Liver (tissue), 9 donors: ENCODE results near the gene IL12RB2. TPM values are rescaled to one million over a fixed set of nuclear protein-coding genes. Genes with fewer than 3 reads are reported as not detected.

ENCODE experiments used
- DNase-seq: peaks from one replicate; pipeline ENCODE4 v3.0.0-alpha.2; 2017; ENCODE audit warnings: low spot score
- H3K27ac ChIP-seq, 2 donors: one replicate each; pipeline ENCODE4 v1.7.0; 2013; ENCODE audit warnings: inconsistent platforms in 2 of 2, low read length in 2 of 2, control low read depth in 1 of 2, low read depth in 1 of 2, mild to moderate bottlenecking in 1 of 2
- H3K27me3 ChIP-seq, 4 donors: one replicate each; pipeline versions ENCODE4 v1.6.1 to v1.7.0; 2013; ENCODE audit warnings: low read length in 3 of 4, inconsistent platforms in 1 of 4, mild to moderate bottlenecking in 1 of 4, moderate library complexity in 1 of 4; ENCODE audit not compliant: control insufficient read depth in 4 of 4, insufficient read depth in 4 of 4
- H3K36me3 ChIP-seq, 4 donors: one replicate each; pipeline versions ENCODE4 v1.6.1 to v1.7.0; 2013; ENCODE audit warnings: low read length in 3 of 4, mild to moderate bottlenecking in 3 of 4, low read depth in 1 of 4, moderate library complexity in 1 of 4; ENCODE audit not compliant: control insufficient read depth in 4 of 4, insufficient read depth in 3 of 4
- H3K4me1 ChIP-seq, 4 donors: one replicate each; pipeline versions ENCODE4 v1.6.1 to v1.7.0; 2013; ENCODE audit warnings: low read length in 3 of 4, mild to moderate bottlenecking in 3 of 4, moderate library complexity in 1 of 4; ENCODE audit not compliant: control insufficient read depth in 4 of 4, insufficient read depth in 4 of 4
- H3K4me3 ChIP-seq, 3 donors: one replicate each; pipeline versions ENCODE4 v1.6.1 to v1.7.0; 2013; ENCODE audit warnings: low read length in 3 of 3, control low read depth in 1 of 3, low read depth in 1 of 3, mild to moderate bottlenecking in 1 of 3
- H3K9ac ChIP-seq, 2 donors: one replicate each; pipeline ENCODE4 v1.7.0; 2013; ENCODE audit warnings: low read length in 2 of 2, mild to moderate bottlenecking in 2 of 2, moderate library complexity in 2 of 2, control low read depth in 1 of 2, low read depth in 1 of 2
- H3K9me3 ChIP-seq, 4 donors: one replicate each; pipeline versions ENCODE4 v1.6.1 to v1.7.0; 2013; ENCODE audit warnings: low read length in 3 of 4; ENCODE audit not compliant: control insufficient read depth in 4 of 4
- EGR1 ChIP-seq, 2 donors: IDR thresholded peaks; 2 replicates each; pipeline ENCODE4 v1.6.1; 2016 to 2018; ENCODE audit warnings: antibody characterized with exemption in 2 of 2, low read depth in 2 of 2
- FOXA1 ChIP-seq: IDR thresholded peaks from 2 replicates; pipeline ENCODE4 v1.6.1; 2016; ENCODE audit warnings: antibody characterized with exemption
- FOXA2 ChIP-seq: IDR thresholded peaks from 2 replicates; pipeline ENCODE4 v1.6.1; 2016; ENCODE audit warnings: antibody characterized with exemption
- GABPA ChIP-seq, 2 donors: IDR thresholded peaks in 1 of 2; conservative IDR thresholded peaks in 1 of 2; 2 replicates each; pipeline ENCODE4 v1.6.1; 2016; ENCODE audit warnings: antibody characterized with exemption in 2 of 2, mild to moderate bottlenecking in 1 of 2, moderate library complexity in 1 of 2
- HNF4A ChIP-seq, 2 donors: conservative IDR thresholded peaks; 2 replicates each; pipeline ENCODE4 v1.6.1; 2016; ENCODE audit warnings: antibody characterized with exemption in 2 of 2, mild to moderate bottlenecking in 2 of 2
- HNF4G ChIP-seq: IDR thresholded peaks from 2 replicates; pipeline ENCODE4 v1.6.1; 2016; ENCODE audit warnings: antibody characterized with exemption
- JUND ChIP-seq, 2 donors: IDR thresholded peaks; 2 replicates each; pipeline ENCODE4 v1.6.1; 2016; ENCODE audit warnings: antibody characterized with exemption in 2 of 2
- NR2F2 ChIP-seq: IDR thresholded peaks from 2 replicates; pipeline ENCODE4 v1.6.1; 2016; ENCODE audit warnings: antibody characterized with exemption
- RAD21 ChIP-seq, 2 donors: IDR thresholded peaks; 2 replicates each; pipeline ENCODE4 v1.6.1; 2016; ENCODE audit warnings: antibody characterized with exemption in 2 of 2, mild to moderate bottlenecking in 2 of 2
- RXRA ChIP-seq, 2 donors: IDR thresholded peaks; 2 replicates each; pipeline ENCODE4 v1.6.1; 2017 to 2018; ENCODE audit warnings: antibody characterized with exemption in 2 of 2, mild to moderate bottlenecking in 1 of 2
- SP1 ChIP-seq: IDR thresholded peaks from 2 replicates; pipeline ENCODE4 v1.6.1; 2018; ENCODE audit warnings: antibody characterized with exemption, mild to moderate bottlenecking
- TAF1 ChIP-seq: conservative IDR thresholded peaks from 2 replicates; pipeline ENCODE4 v1.6.1; 2016; ENCODE audit warnings: antibody characterized with exemption, mild to moderate bottlenecking
- YY1 ChIP-seq: IDR thresholded peaks from 2 replicates; pipeline ENCODE4 v1.6.1; 2016; ENCODE audit warnings: antibody characterized with exemption, mild to moderate bottlenecking
- WGBS: extraction: QIAGEN DNeasy Blood & Tissue Kit; methylation state at CpG from one replicate; pipeline ENCODE4 v1.1.7; 2013; 5-methylcytosine and 5-hydroxymethylcytosine counted together
- polyA plus RNA-seq, 2 donors: library from polyadenylated mRNA; stranded (reverse) in 1 of 2; unstranded in 1 of 2; fragments of 200-250 nt in 1 of 2; fragments of >200 nt in 1 of 2; fragmentation: Nextera tagmentation in 1 of 2; extraction: Ambion mirVana in 1 of 2; gene quantifications; one replicate each; pipeline versions ENCODE4 v1.2.1 to v1.2.3, GENCODE V29; 2013 to 2015
- total RNA-seq, 2 donors: library from RNA; depleted of rRNA; stranded (reverse); fragments of >200 nt; gene quantifications; one replicate each; pipeline ENCODE4 v1.2.3, GENCODE V29; 2014
- TF ChIP-seq, protein P1 (sequence below): fragments of 150-350 bp; IDR thresholded peaks from 2 replicates; pipeline ENCODE4 v1.5.1; 2017; ENCODE audit warnings: improper control_type of control experiment, low read depth, low read length; ENCODE audit not compliant: missing input control
- TF ChIP-seq, protein P2 (sequence below): IDR thresholded peaks from 2 replicates; pipeline ENCODE4 v1.6.1; 2016; ENCODE audit warnings: antibody characterized with exemption
- TF ChIP-seq, protein P3 (sequence below): IDR thresholded peaks from 2 replicates; pipeline ENCODE4 v1.6.1; 2016; ENCODE audit warnings: antibody characterized with exemption
- TF ChIP-seq, protein P4 (sequence below): IDR thresholded peaks from 2 replicates; pipeline ENCODE4 v1.6.1; 2016; ENCODE audit warnings: antibody characterized with exemption, mild to moderate bottlenecking
- TF ChIP-seq, protein P5 (sequence below): IDR thresholded peaks from 2 replicates; pipeline ENCODE4 v1.6.1; 2016; ENCODE audit warnings: antibody characterized with exemption
- donor health status: healthy.
- donor health status: healthy.
- donor health status: healthy.
- donor health status: healthy.
- donor health status: healthy.

IL12RB2 gene
- total and polyA plus RNA-seq, 4 donors, result 0.06 to 1.3 (median 0.58) TPM

DNA sequence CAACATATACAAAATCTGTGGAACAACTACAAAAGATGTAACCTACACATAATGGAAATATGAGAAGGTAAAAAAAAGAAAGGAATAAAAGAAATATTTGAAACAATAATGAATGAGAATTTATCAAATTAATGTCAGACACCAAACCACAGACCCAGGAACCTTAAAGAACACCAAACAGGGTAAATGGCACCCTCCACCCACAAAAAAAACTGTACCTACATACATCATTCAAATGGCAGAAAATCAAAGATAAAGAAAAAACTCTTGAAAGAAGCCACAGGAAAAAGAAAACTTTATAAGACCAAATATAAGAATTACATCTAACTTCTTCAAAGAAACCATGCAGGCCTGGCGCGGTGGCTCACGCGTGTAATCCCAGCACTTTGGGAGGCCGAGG, 54.0 kb downstream of the IL12RB2 start:
- Histone ChIP-seq H3K4me3 (no peak overlapping the region), H3K27ac (no peak overlapping the region), H3K4me1 (no peaks in the 10 kb centered on the region), H3K36me3 (no peaks in the 10 kb centered on the region), H3K9me3 (no peaks in the 10 kb centered on the region), H3K9ac (no peak overlapping the region), H3K27me3 (no peaks in the 10 kb centered on the region)
- TF ChIP-seq EGR1 (IDR thresholded peaks at IDR 0.05; ENCODE audit: low read depth in 2 of 2), result no peak
- no peak for TF ChIP-seq RXRA (IDR thresholded peaks at IDR 0.05)
- no peak for TF ChIP-seq NR2F2
- TF ChIP-seq FOXA1, result no peak
- TF ChIP-seq, protein P1, sequence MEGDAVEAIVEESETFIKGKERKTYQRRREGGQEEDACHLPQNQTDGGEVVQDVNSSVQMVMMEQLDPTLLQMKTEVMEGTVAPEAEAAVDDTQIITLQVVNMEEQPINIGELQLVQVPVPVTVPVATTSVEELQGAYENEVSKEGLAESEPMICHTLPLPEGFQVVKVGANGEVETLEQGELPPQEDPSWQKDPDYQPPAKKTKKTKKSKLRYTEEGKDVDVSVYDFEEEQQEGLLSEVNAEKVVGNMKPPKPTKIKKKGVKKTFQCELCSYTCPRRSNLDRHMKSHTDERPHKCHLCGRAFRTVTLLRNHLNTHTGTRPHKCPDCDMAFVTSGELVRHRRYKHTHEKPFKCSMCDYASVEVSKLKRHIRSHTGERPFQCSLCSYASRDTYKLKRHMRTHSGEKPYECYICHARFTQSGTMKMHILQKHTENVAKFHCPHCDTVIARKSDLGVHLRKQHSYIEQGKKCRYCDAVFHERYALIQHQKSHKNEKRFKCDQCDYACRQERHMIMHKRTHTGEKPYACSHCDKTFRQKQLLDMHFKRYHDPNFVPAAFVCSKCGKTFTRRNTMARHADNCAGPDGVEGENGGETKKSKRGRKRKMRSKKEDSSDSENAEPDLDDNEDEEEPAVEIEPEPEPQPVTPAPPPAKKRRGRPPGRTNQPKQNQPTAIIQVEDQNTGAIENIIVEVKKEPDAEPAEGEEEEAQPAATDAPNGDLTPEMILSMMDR, result no peak
- DNase-seq, result no peak
- 96% methylated on average over 5 of the region's 5 CpGs for WGBS

DNA sequence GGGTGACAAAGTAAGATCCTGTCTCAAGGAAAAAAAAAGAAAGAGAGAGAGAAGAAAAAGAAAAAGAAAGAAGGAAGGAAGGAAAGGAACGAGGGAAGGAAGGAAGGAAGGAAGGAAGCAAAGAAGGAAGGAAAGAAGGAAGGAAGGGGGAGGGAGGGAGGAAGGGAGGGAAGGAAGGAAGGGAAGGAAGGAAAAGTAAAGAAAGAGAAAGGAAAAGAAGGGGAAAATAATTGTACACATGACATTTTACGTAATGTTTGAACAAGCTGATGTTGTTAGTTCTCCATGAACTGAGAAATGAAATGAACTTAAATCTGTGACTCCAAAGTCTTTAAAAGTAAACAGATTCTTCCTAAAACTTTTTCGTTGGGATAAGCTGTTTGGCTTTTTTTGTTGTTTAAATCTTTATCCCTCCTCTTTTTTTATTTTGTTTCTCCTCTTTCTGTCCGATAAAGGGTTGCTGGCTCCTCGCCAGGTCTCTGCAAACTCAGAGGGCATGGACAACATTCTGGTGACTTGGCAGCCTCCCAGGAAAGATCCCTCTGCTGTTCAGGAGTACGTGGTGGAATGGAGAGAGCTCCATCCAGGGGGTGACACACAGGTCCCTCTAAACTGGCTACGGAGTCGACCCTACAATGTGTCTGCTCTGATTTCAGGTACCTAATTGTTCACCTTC, 59.8 kb downstream of the IL12RB2 start:
- Histone ChIP-seq H3K27me3 (no peaks in the 10 kb centered on the region), H3K9me3 (no peaks in the 10 kb centered on the region), H3K4me3 (peak overlapping the region in 2 of 3 donors; percentile 6 to 27), H3K9ac (no peak overlapping the region), H3K4me1 (peaks cover 0 to 24% (median 5%) of the 10 kb centered on the region in 4 donors), H3K36me3 (no peaks in the 10 kb centered on the region), H3K27ac (peak overlapping the region; percentile 74 to 82)
- DNase-seq, result peak; percentile 67
- TF ChIP-seq RXRA (IDR thresholded peaks at IDR 0.05) (peak; percentile 60), EGR1 (IDR thresholded peaks at IDR 0.05; ENCODE audit: low read depth in 2 of 2) (peak in 1 of 2 donors; percentile 71), FOXA1 (peak; percentile 22), HNF4A (conservative IDR thresholded peaks at IDR 0.05) (peak in 1 of 2 donors; percentile 84), GABPA (IDR thresholded peaks at IDR 0.05 in 1 of 2, conservative IDR thresholded peaks at IDR 0.05 in 1 of 2) (peak in 1 of 2 donors; percentile 20), RAD21 (IDR thresholded peaks at IDR 0.05) (peak; percentile 28 to 57), YY1 (peak; percentile 72), FOXA2 (peak; percentile 57), NR2F2 (no peak), SP1 (peak; percentile 37), JUND (IDR thresholded peaks at IDR 0.05) (peak in 1 of 2 donors; percentile 37), HNF4G (no peak), TAF1 (no peak)
- TF ChIP-seq, protein P2, sequence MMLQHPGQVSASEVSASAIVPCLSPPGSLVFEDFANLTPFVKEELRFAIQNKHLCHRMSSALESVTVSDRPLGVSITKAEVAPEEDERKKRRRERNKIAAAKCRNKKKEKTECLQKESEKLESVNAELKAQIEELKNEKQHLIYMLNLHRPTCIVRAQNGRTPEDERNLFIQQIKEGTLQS, result no peak
- TF ChIP-seq, protein P3, sequence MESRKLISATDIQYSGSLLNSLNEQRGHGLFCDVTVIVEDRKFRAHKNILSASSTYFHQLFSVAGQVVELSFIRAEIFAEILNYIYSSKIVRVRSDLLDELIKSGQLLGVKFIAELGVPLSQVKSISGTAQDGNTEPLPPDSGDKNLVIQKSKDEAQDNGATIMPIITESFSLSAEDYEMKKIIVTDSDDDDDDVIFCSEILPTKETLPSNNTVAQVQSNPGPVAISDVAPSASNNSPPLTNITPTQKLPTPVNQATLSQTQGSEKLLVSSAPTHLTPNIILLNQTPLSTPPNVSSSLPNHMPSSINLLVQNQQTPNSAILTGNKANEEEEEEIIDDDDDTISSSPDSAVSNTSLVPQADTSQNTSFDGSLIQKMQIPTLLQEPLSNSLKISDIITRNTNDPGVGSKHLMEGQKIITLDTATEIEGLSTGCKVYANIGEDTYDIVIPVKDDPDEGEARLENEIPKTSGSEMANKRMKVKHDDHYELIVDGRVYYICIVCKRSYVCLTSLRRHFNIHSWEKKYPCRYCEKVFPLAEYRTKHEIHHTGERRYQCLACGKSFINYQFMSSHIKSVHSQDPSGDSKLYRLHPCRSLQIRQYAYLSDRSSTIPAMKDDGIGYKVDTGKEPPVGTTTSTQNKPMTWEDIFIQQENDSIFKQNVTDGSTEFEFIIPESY, result no peak
- TF ChIP-seq, protein P1, result no peak
- TF ChIP-seq, protein P4, sequence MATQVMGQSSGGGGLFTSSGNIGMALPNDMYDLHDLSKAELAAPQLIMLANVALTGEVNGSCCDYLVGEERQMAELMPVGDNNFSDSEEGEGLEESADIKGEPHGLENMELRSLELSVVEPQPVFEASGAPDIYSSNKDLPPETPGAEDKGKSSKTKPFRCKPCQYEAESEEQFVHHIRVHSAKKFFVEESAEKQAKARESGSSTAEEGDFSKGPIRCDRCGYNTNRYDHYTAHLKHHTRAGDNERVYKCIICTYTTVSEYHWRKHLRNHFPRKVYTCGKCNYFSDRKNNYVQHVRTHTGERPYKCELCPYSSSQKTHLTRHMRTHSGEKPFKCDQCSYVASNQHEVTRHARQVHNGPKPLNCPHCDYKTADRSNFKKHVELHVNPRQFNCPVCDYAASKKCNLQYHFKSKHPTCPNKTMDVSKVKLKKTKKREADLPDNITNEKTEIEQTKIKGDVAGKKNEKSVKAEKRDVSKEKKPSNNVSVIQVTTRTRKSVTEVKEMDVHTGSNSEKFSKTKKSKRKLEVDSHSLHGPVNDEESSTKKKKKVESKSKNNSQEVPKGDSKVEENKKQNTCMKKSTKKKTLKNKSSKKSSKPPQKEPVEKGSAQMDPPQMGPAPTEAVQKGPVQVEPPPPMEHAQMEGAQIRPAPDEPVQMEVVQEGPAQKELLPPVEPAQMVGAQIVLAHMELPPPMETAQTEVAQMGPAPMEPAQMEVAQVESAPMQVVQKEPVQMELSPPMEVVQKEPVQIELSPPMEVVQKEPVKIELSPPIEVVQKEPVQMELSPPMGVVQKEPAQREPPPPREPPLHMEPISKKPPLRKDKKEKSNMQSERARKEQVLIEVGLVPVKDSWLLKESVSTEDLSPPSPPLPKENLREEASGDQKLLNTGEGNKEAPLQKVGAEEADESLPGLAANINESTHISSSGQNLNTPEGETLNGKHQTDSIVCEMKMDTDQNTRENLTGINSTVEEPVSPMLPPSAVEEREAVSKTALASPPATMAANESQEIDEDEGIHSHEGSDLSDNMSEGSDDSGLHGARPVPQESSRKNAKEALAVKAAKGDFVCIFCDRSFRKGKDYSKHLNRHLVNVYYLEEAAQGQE, result no peak
- TF ChIP-seq, protein P5, sequence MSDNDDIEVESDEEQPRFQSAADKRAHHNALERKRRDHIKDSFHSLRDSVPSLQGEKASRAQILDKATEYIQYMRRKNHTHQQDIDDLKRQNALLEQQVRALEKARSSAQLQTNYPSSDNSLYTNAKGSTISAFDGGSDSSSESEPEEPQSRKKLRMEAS, result peak; percentile 78
- 31% methylated on average over 8 of the region's 8 CpGs for WGBS
